Measurements from ENCODE around the gene C1QTNF9.
A peak's percentile ranks its signal among the peaks of the same experiment; 100 is the strongest.
"Not testable (repeated sequence)": the region's sequence is repeated elsewhere in the genome, so short reads cannot be mapped to it uniquely, and the experiment has no call there.

C1QTNF9 gene

GRCh38 chr13:24309300-24309699 is at the start of gene C1QTNF9:
TSS of gene C1QTNF9 (plus strand) at chr13:24309580. CDS start at chr13:24316004, 6,424 bp downstream.
- DNase-seq (ENCODE audit: low read depth, low spot score), result not testable (repeated sequence)

DNA sequence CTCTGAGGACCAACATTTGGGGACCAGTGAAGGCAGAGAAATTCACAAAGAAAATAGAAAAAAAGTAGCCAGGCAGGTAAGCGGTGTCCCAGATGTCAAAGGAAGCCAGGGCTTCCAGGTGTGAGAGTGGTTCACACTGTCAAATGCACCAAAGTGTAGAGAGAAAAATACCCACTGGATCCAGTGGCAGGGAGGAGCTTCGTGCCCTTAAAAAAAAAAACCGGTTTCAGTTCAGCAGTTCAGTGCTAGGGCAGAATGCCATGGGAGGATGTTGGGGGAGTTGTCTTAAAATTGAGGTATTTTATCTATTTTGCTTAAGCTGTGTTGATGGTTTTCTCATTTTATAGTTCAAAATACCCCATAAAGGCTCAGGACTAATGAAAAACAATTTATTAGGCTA is 47.8 kb upstream of the C1QTNF9 start:
- DNase-seq (ENCODE audit: low read depth, low spot score), result no peak

DNA sequence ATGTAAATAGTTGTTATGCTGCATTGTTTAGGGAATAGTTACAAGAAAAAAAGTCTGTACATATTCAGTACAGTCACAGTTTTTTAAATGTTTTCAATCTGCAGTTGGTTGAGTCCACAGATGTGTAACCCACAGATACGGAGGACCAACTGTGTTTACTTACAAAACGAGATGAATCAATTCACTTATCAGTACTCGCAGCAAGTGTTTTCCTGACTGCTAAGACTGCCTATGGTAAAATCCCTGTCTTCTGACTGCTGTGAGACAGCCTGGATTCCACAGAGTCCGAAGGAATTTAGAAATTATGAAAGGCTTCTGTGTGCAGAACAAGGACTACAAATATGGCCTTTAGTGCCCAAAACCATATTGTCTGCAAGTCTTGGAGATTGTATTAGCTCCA is 45.7 kb upstream of the C1QTNF9 start:
- DNase-seq (ENCODE audit: low read depth, low spot score), result no peak

- no peak for DNase-seq (ENCODE audit: low read depth, low spot score)
These were observed 44.4 kb upstream of the C1QTNF9 start for GRCh38 chr13:24264976-24265375.

- DNase-seq (ENCODE audit: low read depth, low spot score), result no peak
These were observed 43.9 kb upstream of the C1QTNF9 start for GRCh38 chr13:24265453-24265852.

DNA sequence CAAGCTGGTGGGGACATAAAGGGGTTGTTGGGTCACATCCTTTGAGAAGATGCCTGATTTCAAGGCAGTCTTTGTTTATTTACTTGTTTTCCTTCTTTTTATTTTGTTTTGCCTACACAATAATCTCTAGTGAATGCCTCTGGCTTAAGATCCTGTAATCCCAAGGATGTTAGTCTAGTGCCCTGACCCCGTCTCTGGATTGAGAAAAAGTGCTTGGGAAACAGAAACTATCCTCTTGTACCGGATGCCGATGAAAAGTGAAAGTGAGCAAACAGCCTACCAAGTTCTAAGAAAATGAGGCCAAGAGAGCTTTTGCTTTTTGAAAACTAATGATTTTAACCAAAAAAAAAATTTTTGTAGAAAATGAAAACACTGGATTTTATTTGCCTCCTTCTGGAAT is 42.1 kb upstream of the C1QTNF9 start:
- DNase-seq (ENCODE audit: low read depth, low spot score), result no peak

DNA sequence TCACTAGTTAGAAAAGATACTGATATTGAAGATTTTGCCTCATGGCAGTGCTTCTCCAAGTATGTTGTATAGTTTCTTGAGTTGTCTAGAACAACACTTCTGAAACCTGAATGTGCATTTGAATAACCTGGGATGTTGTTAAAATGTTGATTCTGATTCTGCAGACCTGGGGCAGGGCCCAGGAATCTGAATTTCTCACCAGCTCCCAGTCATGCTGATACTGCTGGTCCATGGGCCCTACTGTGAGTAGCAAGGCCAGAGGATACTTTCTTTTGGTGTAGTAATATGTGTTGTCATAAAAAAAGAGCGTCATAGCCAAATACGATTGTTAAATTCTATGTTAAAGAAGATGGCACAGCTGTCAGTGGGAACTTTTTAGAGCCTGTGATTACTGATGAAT is 41.6 kb upstream of the C1QTNF9 start:
- no peak for DNase-seq (ENCODE audit: low read depth, low spot score)

DNA sequence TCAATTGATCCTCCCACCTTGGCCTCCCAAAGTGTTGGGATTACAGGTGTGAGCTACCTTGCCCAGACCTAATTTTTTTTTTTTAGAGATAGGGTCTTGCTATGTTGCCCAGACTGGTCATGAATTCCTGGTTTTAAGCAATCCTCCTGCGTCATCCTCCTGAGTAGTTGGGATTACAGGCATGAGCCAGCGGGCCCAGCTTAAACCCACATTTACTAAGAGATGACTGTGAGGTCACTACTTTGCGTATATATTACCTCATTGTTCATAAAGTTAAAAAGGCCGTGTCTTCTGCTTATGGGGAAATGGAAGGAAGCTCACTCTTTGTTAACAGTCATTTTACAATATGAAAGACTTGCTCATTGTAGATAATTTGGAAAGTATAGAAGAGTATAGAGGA is 39.6 kb upstream of the C1QTNF9 start:
- DNase-seq (ENCODE audit: low read depth, low spot score), result no peak

DNA sequence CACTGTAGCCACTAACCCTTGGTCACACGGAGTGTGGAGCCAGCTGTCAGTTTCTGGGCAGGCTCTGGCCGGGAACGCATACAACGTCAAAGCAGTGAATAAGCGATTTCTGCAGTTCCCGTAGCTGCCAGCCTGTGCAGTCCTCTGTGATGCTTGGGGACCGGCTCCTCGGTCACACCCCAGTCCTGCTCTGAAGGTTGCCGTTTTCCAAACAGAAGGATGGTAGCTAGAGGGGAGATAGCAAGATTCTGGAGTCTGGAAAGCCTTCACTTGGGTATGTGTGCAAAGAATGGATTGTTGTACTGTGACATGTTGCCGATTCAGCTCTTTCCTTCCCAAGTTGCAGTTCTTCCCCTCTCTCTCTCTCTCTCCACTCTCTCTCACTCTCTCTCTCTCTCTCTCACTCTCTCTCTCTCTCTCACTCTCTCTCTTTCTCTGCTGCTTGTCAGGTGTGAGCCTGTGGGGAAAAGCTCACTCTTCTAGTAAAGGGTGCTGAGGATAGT is 38.7 kb upstream of the C1QTNF9 start:
- DNase-seq (ENCODE audit: low read depth, low spot score), result no peak

GRCh38 chr13:24271231-24271600 is 38.2 kb upstream of the C1QTNF9 start:
- DNase-seq (ENCODE audit: low read depth, low spot score), result no peak

DNA sequence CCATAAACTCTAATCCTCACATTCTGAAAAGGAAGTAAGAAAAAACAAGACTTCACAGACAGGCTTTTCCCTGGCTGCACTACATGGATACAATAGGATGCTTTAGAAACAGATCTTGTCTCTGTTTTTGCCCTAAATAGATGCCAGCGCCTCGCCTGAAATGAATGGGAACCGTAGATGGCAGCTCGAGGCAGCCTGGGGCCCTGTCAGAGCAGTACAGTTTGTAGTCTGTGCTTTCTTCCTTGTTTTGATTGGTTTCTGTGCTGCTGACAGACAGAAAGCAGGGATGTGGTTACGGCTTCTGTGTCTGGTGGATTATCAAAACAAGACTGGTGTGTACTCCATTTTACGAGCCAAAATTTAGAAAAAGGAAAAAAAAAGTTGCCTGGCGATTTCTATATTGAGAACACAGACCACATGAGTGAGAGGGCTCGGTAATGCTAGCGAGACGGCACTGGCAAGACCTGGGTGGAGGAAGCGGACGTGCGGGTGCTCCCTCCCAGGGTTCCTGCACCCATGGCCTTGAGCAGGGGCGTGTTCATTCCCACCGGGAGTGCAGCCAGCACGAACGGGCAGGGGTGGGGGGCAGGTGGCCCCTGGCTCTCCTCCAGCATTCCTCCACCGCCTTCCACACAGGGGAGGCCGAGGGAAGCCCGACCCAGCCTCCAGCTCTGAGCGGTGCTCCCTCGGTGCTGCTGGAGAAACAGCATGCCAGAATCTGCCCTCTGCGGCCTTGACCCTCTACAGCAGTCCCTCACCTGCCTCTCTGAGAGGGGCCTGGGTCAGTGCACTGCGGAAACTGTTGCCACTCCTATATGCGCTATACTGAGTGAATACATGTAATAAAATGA is 37.6 kb upstream of the C1QTNF9 start:
- DNase-seq (ENCODE audit: low read depth, low spot score), result peak; percentile 55

DNA sequence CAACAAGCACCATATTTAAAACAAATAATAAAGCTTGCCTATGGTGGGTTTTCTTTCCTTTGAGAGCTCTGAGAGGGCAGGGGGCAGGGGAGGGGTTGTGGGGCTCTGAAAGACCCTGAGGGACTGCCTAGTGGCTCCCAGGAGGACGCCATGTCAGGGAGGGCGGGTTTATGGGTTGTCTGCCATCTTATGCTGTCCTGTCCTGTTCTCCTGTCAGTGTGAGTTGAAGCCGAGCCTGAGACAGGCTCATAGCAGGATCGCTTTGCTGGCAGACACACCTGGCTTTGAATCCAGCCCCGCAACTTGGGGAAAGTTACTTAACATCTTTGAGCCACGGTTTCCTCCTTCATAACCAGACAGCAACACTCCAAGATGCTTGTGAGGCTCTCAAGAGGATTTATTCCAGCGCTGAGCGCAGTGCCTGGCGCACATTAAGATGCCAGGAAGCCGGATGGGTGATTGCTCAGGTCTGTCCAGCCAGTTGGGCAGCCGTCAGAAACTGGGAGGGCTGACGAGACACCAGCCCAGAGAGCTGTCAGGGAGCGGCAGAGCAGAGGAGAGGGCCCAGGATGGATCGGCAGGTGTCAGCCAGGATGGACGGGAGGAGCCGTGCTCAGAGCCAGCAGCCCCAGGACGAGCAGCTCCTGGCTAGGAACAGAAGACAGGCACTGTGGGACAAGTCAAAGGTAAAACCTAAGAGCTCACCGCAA is 36.8 kb upstream of the C1QTNF9 start:
- no peak for DNase-seq (ENCODE audit: low read depth, low spot score)

DNA sequence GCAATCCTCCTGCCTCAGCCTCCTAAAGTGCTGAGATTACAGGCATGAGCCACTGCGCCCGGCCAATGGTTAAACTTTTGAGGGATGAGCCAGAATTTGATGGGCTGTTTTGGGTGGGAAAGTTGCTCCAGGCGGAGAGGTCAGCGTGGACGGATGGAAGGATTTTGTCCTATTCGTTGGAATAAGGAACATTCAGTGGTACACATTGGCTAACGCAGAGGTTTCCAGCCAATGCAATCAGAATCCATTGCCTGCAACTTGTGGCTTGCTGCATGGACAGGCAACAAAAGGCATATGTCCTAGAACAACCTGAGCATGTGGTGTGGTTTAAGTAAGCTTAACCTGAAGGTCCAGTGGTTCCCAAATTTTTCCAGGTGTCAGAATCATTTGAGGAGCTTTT is 35.5 kb upstream of the C1QTNF9 start:
- DNase-seq (ENCODE audit: low read depth, low spot score), result no peak

DNA sequence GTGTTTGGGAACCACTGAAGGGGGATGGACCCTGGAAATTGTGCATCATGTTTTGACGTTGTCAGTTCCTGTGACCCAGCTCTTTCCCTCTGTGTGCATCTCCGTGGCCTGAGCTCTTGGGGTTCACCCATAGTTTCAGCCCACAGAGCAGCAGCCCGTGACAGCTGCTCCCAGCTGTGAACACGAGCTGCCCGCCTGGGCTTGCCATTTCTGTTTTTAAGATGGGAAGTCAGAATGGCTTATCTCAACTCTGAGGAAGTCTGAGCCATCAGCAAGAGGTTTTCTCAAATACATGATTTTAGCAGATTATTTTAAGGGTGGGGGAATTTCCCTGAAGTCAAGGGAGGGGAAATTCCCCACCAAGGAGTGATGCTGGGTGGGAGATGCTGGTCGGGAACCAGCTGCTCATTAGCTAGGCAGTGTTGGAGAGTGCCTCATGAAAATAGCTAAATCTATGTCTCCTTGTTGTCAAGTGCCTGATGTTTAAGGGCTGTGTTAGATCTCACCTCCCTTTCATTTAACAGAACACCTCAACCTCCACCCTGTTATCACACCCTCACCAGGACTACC is 34.8 kb upstream of the C1QTNF9 start:
- no peak for DNase-seq (ENCODE audit: low read depth, low spot score)

DNA sequence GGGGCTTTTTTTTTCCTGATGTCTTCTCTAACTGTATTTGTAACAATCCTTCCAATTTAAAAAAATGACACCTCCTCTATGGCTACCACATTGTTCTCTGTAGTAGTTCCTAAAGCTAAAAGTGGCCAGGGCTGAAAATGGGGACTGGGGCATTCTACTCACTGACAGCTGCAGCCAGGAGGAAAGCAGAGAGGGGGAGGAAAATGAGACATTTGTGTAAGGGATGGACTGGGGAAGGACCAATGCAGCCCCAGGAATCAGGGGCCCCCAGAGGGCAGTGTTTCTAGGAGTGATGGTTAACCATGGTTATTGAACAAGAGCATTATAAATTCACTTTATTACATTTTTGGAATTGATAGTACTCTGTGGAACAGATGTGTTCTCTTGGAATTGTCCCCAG is 34.3 kb upstream of the C1QTNF9 start:
- DNase-seq (ENCODE audit: low read depth, low spot score), result no peak

DNA sequence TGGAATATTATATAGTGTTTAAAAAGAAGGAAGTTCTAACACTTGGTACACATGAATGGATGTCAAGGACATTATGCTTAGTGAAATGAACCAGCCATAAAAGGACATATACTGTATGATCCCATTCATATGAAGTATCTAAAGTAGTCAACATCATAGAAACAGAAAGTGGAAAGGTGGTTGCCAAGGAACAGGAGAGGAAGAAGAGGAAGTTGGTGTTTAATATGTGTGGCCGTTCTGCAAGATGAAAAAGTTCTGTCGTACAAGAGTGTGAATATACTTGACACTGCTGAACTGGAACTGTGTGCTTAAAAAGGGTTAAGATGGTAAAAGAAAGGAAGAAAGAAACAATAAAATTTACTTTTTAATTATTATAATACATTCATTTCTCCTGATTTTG is 33.1 kb upstream of the C1QTNF9 start:
- DNase-seq (ENCODE audit: low read depth, low spot score), result no peak

DNA sequence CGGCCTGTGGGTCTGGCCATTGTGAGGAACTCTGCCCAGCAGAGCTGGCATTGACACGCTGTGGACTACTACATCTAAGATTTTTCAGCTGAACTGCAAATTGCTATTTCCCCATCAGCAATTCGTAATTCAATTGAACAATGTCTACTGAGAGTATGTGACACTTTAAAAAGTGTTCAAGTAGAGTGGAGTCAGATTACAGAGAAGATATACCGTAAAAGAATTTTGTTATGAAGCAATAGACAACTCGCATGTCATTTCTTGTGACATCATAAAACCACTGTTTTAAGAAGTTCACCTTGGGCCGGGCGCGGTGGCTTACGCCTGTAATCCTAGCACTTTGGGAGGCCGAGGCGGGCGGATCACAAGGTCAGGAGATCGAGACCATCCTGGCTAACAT is 32.5 kb upstream of the C1QTNF9 start:
- no peak for DNase-seq (ENCODE audit: low read depth, low spot score)

DNA sequence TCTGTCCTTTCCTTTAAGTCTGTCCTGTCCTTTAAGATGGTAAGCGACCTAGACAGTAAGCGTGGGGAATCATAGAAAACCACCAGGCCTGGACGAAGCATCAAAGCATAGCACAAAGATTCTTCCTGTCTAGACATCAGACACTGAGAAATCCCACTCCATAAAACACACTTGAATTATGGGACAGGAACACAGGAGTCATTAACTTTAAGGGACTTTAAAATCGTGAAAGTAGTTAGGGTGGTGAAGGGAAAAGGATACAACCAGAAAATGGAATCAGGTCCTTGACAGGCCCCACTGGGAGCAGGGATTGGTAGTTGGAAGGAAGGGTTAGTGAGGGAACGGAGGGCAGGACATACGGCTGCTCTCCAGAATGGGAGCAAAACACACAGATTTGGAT is 31.6 kb upstream of the C1QTNF9 start:
- DNase-seq (ENCODE audit: low read depth, low spot score), result no peak

DNA sequence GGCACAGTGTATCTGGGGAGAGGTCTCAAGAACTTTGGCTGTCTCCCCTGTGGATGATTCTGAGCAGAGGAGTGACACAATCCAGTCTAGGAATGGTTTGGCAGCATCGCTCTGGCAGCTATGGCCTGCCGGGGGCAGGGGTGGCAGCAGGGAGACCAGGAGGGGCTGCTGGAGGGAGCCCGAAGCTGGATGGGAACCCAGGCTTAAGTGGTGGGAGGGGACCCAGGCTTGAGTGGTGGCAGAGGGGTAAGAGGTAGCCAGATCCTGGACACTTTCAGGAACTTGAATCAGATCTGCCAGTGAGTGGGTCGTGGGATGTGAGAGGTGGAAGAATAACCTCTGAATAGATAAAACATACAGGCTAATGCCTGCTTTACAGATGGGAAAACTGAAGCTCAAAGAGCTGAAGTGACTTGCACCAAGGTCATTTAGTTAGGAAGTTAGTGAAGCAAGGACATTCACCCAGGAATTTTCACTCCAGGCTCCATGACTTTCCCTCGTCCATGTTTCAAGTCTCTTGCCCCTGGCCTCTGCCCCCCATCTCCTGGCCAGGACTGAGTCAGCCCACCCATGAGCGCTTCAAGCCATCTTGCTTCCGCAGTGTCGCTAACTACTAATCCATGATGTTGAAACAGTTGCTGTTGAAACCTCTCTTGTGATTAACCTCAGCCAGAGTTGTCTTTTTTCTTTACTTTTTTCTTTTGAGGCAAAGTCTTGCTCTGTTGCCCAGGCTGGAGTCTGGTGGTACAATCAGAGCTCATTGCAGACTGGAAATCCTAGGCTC is 29.9 kb upstream of the C1QTNF9 start:
- no peak for DNase-seq (ENCODE audit: low read depth, low spot score)

DNA sequence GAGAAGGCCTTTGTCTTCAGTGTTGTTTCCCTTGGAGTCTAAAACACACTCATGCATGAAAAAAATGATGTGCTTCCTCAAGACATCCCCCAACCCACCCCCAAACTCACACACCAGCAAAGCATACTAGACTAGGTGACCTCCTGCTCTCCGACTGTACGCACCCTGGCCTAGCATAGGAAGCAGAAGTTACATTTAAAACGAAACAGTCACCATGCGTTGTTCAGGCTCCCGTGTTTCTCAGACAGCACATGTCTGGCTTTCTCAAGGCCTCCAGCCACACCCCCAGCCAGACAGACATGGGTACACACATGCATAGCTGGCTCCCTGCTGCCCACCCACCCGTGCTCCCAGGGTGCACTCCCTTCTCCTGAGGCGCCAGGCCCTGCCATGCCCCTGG is 28.7 kb upstream of the C1QTNF9 start:
- no peak for DNase-seq (ENCODE audit: low read depth, low spot score)

DNA sequence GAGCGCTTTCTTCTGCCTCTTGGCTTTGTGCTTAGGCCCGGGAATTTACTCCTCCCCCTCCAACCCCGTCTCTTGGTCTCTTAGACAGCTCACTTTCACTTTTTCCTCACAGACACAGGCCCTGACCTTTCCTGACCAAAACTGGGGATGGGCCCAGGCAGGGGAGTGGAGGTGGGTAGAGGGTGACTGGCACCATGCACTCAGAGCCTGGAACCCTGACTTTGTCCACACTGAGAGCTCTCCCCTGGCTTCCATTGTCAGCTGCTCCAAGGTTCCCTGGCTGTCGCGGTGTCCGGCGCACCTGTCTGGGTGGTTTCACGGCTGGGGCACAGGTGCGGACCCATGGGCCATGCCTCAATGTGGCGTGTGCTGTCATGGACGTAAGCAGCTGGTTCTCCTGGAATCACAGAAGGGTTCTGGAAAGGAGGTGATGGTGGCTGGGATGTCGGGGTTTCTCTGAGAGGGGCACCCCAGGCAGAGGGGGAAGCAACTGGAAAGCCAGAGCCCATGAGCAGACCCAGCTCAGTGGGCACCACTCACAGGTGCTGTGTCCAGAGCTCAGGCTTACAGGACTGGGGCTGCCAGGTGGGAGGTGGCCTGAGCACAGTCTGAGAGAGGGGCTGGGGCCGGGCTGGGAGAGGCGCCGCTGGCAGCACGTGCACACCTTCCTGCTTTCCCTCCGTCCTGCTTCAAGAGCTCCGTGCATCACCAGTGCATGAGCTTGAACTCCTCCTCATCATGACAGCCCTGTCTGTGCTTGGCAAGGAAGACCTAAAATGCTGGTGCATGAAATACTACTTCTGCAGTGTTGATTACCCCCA is 28.0 kb upstream of the C1QTNF9 start:
- DNase-seq (ENCODE audit: low read depth, low spot score), result no peak
